ENCODE results near the gene CARD9.
A peak's percentile ranks its signal among the peaks of the same experiment; 100 is the strongest.

The CARD9 gene

GRCh38 chr9:136401173-136401922 lies 27.9 kb upstream of the CARD9 start:
- no peak for DNase-seq (ENCODE audit: low read depth in 2 of 2)

DNA sequence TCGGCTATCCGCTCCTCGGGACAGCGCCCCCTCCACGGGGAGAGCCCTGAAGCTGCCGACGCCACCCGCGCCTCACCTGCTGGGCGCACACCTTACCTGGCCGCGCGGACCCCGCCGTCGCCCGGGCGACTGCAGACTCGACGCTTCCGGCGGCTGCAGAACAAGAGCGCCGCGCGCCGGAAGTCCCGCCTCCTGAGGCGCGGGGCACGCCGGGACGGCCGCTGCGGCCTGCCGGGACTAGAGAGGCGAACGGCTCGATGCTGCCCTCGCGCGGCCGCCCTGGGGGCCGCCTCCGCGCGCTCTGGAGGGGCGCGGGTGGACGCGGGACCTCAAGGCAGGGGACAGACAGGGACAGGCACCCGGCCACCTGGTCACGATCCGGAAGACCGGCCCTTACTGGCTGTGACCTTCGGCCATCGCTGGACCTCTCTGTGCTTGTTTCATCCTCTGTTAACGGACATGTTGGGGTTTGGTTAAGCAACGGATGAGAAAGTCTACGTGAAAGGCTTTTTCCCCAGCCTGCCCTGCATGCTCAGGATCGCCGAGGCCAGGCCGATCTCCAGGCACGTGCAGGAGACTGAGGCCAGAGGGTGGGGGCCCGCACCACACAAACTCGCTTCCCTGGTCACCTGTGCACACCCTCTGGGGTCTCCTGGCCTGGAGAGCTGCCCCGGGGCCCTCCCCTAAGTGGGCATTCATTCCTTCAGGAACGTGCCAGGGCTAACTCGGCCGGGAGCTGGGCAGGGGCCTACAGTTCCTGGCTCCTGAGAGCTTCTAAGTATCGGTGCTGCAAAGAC lies 26.8 kb upstream of the CARD9 start, which contains the start of gene SNAPC4:
Gene SNAPC4, minus strand, starts transcription at position 133 of the 797 bp plus-strand sequence. CDS start 1,742 bp downstream, outside the sequence.
- peak; percentile 57 for DNase-seq (ENCODE audit: low read depth in 2 of 2)

GRCh38 chr9:136399176-136400037 lies 25.9 kb upstream of the CARD9 start:
- no peak for DNase-seq (ENCODE audit: low read depth in 2 of 2)

DNA sequence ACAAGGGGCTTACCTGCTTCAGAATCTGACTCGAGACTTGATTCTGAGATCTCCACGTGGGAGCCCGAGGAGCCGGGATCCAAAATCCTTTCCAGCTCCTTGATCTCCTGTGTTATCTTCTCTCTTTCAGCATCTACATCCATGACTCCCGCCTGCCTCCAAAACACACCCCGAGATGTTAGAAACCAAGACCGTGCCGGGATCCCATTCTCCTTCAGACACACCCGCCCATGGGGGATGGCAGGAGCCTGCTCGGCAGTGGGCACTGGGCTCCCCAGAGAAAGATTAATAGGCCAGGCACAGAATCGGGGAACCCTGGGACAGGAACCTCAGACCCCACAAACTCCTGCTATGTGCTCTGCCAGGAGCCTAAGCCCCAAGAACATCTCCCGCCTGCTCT lies 24.8 kb upstream of the CARD9 start:
- no peak for DNase-seq (ENCODE audit: low read depth in 2 of 2)

DNA sequence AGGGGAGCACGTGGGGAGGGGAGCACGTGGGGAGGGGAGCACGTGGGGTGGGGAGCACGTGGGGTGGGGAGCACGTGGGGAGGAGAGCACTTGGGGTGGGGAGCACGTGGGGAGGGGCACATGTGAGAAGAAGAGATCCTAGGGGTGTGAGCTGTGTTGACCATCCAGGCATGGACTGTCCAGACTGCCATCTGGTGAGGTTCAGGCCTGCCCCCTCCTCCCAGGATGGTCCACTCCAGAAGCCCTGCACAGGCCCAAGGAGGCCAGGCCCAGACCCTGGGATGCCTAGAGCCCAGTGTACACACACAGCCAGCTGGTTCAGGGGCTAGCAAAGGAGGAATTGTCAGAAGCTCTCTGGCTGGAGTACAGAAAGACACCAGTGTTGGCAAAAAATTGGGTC lies 24.2 kb upstream of the CARD9 start:
- no peak for DNase-seq (ENCODE audit: low read depth in 2 of 2)

DNA sequence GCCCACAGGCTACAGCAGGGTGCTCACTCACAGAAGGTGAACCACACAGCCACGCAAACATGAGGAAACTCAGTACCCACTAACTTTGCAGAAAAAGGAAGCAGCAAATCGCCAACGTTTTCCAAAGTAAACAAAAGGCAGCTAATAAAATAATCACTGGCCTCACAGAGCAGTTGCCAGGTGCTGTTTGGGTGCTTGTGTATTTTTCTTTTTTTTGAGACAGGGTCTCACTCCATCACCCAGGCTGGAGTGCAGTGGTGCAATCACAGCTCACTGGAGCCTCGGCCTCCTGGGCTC lies 22.7 kb upstream of the CARD9 start:
- DNase-seq (ENCODE audit: low read depth in 2 of 2) = no peak

GRCh38 chr9:136395345-136396218 lies 22.1 kb upstream of the CARD9 start:
- no peak for DNase-seq (ENCODE audit: low read depth in 2 of 2)

DNA sequence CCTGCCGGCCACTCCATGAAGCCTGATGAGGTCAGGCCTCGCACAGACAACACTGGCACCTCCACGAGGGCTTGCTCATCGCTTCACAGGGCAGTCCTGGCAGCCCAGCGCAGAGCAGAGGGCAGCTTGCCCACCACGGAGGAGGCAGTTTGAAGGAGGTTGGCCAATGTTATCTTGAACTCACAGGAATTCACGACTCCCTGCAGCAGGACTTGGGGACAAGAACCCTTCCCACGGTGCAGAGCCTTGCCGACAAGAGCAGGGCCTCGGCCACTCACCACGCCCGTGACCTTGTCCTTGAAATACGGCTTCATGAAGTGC lies 21.5 kb upstream of the CARD9 start:
- DNase-seq (ENCODE audit: low read depth in 2 of 2) = no peak

GRCh38 chr9:136394312-136395019 lies 21.0 kb upstream of the CARD9 start:
- DNase-seq (ENCODE audit: low read depth in 2 of 2) = no peak

GRCh38 chr9:136393531-136393930 lies 20.1 kb upstream of the CARD9 start:
- DNase-seq (ENCODE audit: low read depth in 2 of 2) = no peak

GRCh38 chr9:136392538-136393449 lies 19.3 kb upstream of the CARD9 start:
- DNase-seq (ENCODE audit: low read depth in 2 of 2) = no peak

GRCh38 chr9:136391737-136392537 lies 18.5 kb upstream of the CARD9 start:
- no peak for DNase-seq (ENCODE audit: low read depth in 2 of 2)

GRCh38 chr9:136389396-136389795 lies 15.9 kb upstream of the CARD9 start:
- DNase-seq (ENCODE audit: low read depth in 2 of 2) = no peak

- no peak for DNase-seq (ENCODE audit: low read depth in 2 of 2)
These were observed 13.7 kb upstream of the CARD9 start for GRCh38 chr9:136387217-136387616.

DNA sequence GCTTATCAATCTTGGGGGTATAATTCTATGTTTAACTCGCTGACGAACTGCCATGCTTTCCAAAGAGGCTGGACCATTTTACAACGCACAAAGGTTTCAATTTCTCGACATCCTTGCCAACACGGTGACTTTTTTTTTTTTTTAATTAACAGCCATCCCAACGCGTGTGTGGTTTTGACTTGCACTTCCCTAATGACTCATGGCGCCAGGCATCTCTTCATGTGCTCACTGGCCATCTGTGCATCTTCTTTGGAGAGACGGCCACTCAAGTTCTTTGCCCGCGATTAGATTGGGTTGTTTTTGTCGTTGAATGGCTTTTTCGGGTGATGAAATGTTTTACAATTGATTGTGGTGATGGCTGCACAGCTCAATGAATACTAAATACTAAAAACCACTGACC lies 12.5 kb upstream of the CARD9 start:
- DNase-seq (ENCODE audit: low read depth in 2 of 2) = no peak

DNA sequence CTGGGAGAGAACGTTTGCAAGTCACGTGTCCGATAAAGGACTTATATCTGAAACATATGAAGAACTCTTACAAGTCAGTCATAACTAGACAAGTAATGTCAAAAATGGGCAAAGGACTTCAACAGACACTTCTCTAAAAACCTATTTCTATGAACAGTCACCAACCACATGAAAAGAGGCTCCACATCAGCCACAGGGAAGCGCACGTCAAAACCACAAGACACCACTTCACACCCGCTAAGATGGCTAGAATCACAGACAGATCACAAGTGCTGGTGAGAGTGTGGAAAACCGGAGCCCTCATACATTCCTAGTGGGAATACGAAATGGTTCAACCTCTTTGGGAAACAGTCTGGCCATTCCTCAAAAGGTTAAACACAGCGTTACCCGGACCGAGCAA lies 11.5 kb upstream of the CARD9 start:
- no peak for DNase-seq (ENCODE audit: low read depth in 2 of 2)

DNA sequence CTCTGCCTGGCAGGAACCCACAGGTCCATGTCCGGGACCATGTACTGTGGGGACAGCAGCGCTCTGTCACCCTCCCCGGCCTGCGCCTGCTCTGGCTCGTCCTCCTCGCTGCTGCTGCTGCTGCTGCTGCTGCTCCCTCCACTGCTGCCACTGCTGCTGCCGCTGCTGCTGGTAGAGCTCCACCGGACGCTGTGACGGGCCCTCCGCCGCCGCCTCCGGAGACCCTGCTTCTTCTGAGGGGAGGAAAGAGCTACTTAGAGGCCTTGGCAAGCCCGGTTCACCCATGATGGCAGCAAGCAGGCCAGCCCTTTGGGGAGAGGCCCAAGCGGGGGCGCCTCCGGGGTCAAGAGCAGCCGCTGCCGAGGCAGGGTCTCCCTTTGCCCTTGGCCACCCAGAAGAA lies 10.0 kb upstream of the CARD9 start:
- DNase-seq (ENCODE audit: low read depth in 2 of 2) = no peak

DNA sequence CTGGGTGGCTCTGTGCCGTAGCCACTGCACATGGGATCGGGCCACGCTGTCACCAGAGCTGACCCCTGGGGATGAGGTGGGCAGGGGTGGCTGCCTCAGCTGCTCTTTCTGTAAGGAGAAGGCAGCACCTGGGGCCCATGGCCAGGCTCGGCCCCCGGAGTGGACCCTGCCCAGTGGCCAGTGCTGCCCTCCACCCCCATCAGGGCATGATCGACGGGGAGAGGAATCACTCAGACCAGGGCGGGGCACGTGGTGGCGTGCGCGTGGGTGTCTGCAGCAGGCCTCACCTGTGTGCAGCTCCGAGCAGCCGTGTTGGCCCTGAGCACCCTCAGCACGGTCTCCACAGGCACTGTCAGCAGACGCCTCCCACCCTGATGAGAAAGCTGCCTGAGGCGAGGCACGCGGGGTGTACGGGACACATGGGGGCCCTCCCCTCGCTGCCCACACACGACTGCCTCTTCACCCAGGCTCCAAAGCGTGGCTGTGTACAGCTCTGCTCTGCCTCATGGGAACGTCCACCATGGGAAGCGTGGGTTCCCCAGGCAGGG lies 8.6 kb upstream of the CARD9 start:
- no peak for DNase-seq (ENCODE audit: low read depth in 2 of 2)

DNA sequence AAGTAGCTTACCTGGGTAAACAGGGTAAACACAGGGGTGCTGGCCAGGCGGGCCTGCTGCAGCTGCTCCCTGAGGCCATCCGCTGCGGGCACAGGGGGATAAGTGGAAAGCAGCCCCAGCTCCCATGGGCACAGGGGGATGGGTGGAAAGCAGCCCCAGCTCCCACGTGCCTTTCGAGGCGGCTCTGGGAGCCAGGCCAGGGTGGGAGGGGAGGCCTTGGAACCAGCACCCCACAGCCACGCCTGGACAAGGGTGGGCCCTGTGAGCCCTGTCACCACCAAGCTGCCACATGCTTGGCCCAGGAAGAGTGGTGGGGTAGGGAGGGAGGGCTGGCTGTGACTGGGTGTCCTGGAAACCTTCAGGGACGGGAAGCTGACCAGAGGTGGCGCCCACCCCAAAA lies 7.8 kb upstream of the CARD9 start:
- no peak for DNase-seq (ENCODE audit: low read depth in 2 of 2)

All from fibroblast of skin of left quadriceps (primary cell).